Dermis blood vessel endothelial cell (primary cell): Measurements from ENCODE around the gene KIAA1549. TPM values are rescaled to one million over a fixed set of nuclear protein-coding genes. Genes with fewer than 3 reads are reported as not detected.

Experiments
- DNase-seq: peaks from one replicate; pipeline ENCODE4 v3.0.0; 2010
- total RNA-seq: library from RNA; depleted of rRNA; stranded (reverse); fragments of >200 nt; gene quantifications from 2 replicates; pipeline ENCODE4 v1.2.3, GENCODE V29; 2014

Gene KIAA1549
- total RNA-seq, 1 donor from 2014 or later, result 2.6 TPM

GRCh38 chr7:138880881-138881578 lies 100.2 kb downstream of the KIAA1549 start:
- DNase-seq, result no peak

- DNase-seq, result no peak
These were observed 101.8 kb downstream of the KIAA1549 start for GRCh38 chr7:138879356-138879755.

GRCh38 chr7:138878856-138879255 lies 102.3 kb downstream of the KIAA1549 start:
- no peak for DNase-seq

GRCh38 chr7:138878051-138878450 lies 103.1 kb downstream of the KIAA1549 start:
- no peak for DNase-seq

- no peak for DNase-seq
These were observed 104.9 kb downstream of the KIAA1549 start for GRCh38 chr7:138876326-138876725.

GRCh38 chr7:138875794-138876193 lies 105.4 kb downstream of the KIAA1549 start:
- no peak for DNase-seq

- no peak for DNase-seq
These were observed 107.8 kb downstream of the KIAA1549 start for GRCh38 chr7:138873220-138873892.

GRCh38 chr7:138872576-138872975 lies 108.6 kb downstream of the KIAA1549 start:
- DNase-seq, result no peak

- no peak for DNase-seq
These were observed 109.4 kb downstream of the KIAA1549 start for GRCh38 chr7:138871814-138872090.

GRCh38 chr7:138871065-138871813 lies 110.0 kb downstream of the KIAA1549 start:
- DNase-seq, result no peak

- DNase-seq, result no peak
These were observed 111.8 kb downstream of the KIAA1549 start for GRCh38 chr7:138869353-138869752.

GRCh38 chr7:138868711-138869110 lies 112.5 kb downstream of the KIAA1549 start:
- DNase-seq, result no peak

- no peak for DNase-seq
These were observed 113.4 kb downstream of the KIAA1549 start for GRCh38 chr7:138867744-138868143.

- no peak for DNase-seq
These were observed 114.8 kb downstream of the KIAA1549 start for GRCh38 chr7:138866353-138866752.

GRCh38 chr7:138865843-138866242 lies 115.3 kb downstream of the KIAA1549 start:
- peak; percentile 24 for DNase-seq

- no peak for DNase-seq
These were observed 116.5 kb downstream of the KIAA1549 start for GRCh38 chr7:138864667-138865066.

GRCh38 chr7:138863931-138864330 lies 117.3 kb downstream of the KIAA1549 start:
- DNase-seq, result no peak

- DNase-seq, result no peak
These were observed 120.1 kb downstream of the KIAA1549 start for GRCh38 chr7:138861051-138861450.

GRCh38 chr7:138857728-138858127 lies 123.5 kb downstream of the KIAA1549 start:
- DNase-seq, result no peak

- no peak for DNase-seq
These were observed 127.0 kb downstream of the KIAA1549 start for GRCh38 chr7:138854115-138854645.

- no peak for DNase-seq
These were observed 127.7 kb downstream of the KIAA1549 start for GRCh38 chr7:138853448-138853847.

- no peak for DNase-seq
These were observed 128.7 kb downstream of the KIAA1549 start for GRCh38 chr7:138852469-138852868.

- DNase-seq, result no peak
These were observed 131.5 kb downstream of the KIAA1549 start for GRCh38 chr7:138849701-138850100.
